HepG2 (cell line): ENCODE measurements around the gene CDCA5. TPM values are rescaled to one million over a fixed set of nuclear protein-coding genes. Genes with fewer than 3 reads are reported as not detected.

Experiments used
- NCOA2 ChIP-seq: sonication (generic); formaldehyde crosslinking; IDR thresholded peaks from 2 replicates; pipeline ENCODE4 v1.8.0; 2022; ENCODE audit warnings: inconsistent platforms
- NRL ChIP-seq: sonication (generic); formaldehyde crosslinking; IDR thresholded peaks from 2 replicates; pipeline ENCODE4 v1.5.0; 2020; ENCODE audit warnings: missing genetic modification reagents, mild to moderate bottlenecking, moderate library complexity, borderline replicate concordance
- RXRB ChIP-seq: IDR thresholded peaks from 2 replicates; pipeline ENCODE4 v1.6.1; 2016; ENCODE audit warnings: borderline replicate concordance, missing genetic modification reagents, missing compliant biosample characterization
- ZMAT3 ChIP-seq: sonication (generic); formaldehyde crosslinking; conservative IDR thresholded peaks from 2 replicates; pipeline ENCODE4 v1.7.0; 2021; ENCODE audit warnings: missing genetic modification reagents
- ZNF143 ChIP-seq: sonication (generic); formaldehyde crosslinking; IDR thresholded peaks from 2 replicates; pipeline ENCODE4 v1.4.0; 2020; ENCODE audit warnings: missing genetic modification reagents
- ZNF709 ChIP-seq: sonication (generic); formaldehyde crosslinking; IDR thresholded peaks from 2 replicates; pipeline ENCODE4 v1.5.0; 2020; ENCODE audit warnings: mild to moderate bottlenecking, missing genetic modification reagents
- polyA plus RNA-seq, 8 experiments: library from polyadenylated mRNA; depleted of rRNA in 3 of 8; stranded (reverse) in 7 of 8; unstranded in 1 of 8; fragments of >200 nt; fragmentation: Illumina TruSeq in 4 of 8; extraction: Trizol in 4 of 8; gene quantifications; 2 replicates each; pipeline versions ENCODE4 v1.2.1 to v1.2.3, GENCODE V29; 2011 to 2016; ENCODE audit warnings: low read depth in 4 of 8, missing spikeins in 1 of 8, mixed read lengths in 1 of 8; ENCODE audit not compliant: insufficient read depth in 1 of 8
- total RNA-seq, 5 experiments: library from RNA; depleted of rRNA; stranded (reverse); fragments of >200 nt; fragmentation: Illumina TruSeq; extraction: Trizol; gene quantifications; 2 replicates each; pipeline ENCODE4 v1.2.3, GENCODE V29; 2016; ENCODE audit warnings: low read depth in 1 of 5
- TF ChIP-seq, protein P1 (sequence below), 2 experiments: sonication (generic) in 1 of 2; formaldehyde crosslinking in 1 of 2; IDR thresholded peaks; 2 replicates each; pipeline versions ENCODE4 v1.6.1 to v1.9.0; 2014 to 2022; ENCODE audit warnings: antibody characterized with exemption in 1 of 2, borderline replicate concordance in 1 of 2, inconsistent platforms in 1 of 2, low read depth in 1 of 2, missing genetic modification reagents in 1 of 2
- TF ChIP-seq, protein P2 (sequence below): sonication (generic); formaldehyde crosslinking; IDR thresholded peaks from 2 replicates; pipeline ENCODE4 v1.9.0; 2021; ENCODE audit warnings: mild to moderate bottlenecking, missing genetic modification reagents
- TF ChIP-seq, protein P3 (sequence below): sonication (generic); formaldehyde crosslinking; IDR thresholded peaks from 2 replicates; pipeline ENCODE4 v1.4.0; 2020; ENCODE audit warnings: missing genetic modification reagents, mild to moderate bottlenecking, borderline replicate concordance
- TF ChIP-seq, protein P4 (sequence below): sonication (generic); formaldehyde crosslinking; IDR thresholded peaks from 2 replicates; pipeline ENCODE4 v1.4.0; 2020; ENCODE audit warnings: mild to moderate bottlenecking, missing genetic modification reagents

The CDCA5 gene
- total and polyA plus RNA-seq, 2 of the 13 experiments (the other 11 are each of a cell fraction or from before 2014, with no cell fraction given): 13.5 to 50.6 TPM

DNA sequence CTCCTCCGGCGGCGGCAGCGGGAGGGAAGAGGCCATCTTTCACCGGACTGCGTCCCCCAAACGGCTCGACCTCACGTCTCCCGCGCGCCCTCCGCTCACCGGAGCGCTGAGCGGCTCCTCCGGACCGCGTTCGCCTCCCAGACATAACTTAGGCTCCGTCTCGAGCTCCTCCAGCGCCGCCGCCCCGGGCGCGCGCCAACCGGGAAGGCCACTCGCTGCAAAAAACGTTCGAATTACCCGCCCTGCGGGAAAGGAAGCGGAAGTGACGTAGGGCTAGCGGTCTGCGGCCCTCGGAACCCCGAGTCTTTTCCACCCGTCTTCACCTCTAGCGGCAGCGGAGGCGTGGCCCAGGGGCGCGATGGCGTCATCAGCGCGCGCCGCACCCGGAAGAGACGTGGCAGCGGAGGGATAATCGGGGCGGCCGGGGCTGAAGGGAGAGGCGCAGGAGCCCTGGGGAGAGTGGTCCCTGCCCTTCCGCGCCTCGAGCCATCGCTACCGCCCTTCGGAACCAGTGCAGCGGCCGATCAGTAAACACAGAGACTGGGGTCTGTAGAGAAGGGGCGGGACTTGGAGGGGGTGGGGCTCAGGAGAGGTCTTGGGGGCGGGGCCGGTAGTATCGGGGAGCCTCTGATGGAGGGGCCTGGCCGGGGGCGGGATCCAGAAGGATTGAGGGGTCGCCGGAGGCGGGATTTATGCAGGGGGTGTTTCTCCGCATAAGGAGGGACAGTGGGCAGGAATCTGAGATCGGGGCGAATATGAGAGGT, at the start of gene CDCA5, which contains the start of gene ZFPL1 (continued):
- TF ChIP-seq, protein P1, sequence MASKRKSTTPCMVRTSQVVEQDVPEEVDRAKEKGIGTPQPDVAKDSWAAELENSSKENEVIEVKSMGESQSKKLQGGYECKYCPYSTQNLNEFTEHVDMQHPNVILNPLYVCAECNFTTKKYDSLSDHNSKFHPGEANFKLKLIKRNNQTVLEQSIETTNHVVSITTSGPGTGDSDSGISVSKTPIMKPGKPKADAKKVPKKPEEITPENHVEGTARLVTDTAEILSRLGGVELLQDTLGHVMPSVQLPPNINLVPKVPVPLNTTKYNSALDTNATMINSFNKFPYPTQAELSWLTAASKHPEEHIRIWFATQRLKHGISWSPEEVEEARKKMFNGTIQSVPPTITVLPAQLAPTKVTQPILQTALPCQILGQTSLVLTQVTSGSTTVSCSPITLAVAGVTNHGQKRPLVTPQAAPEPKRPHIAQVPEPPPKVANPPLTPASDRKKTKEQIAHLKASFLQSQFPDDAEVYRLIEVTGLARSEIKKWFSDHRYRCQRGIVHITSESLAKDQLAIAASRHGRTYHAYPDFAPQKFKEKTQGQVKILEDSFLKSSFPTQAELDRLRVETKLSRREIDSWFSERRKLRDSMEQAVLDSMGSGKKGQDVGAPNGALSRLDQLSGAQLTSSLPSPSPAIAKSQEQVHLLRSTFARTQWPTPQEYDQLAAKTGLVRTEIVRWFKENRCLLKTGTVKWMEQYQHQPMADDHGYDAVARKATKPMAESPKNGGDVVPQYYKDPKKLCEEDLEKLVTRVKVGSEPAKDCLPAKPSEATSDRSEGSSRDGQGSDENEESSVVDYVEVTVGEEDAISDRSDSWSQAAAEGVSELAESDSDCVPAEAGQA (IDR thresholded peaks at IDR 0.05; ENCODE audit: low read depth): peak; percentile 92
- TF ChIP-seq, protein P1 (CRISPR knock-in tag; IDR thresholded peaks at IDR 0.05; ENCODE audit: borderline replicate concordance): no peak
- TF ChIP-seq ZMAT3 (0 out of 2 replicates have a peak, but pooled peaks have one; percentile 35), ZNF709 (peak; percentile 41; the same call in 1 of the 2 replicates), ZNF143 (peak; percentile 57; the same call in 1 of the 2 replicates), RXRB (CRISPR knock-in tag) (peak; percentile 39; the same call in 1 of the 2 replicates), NRL (CRISPR knock-in tag) (0 out of 2 replicates have a peak, but pooled peaks have one; percentile 34), NCOA2 (CRISPR knock-in tag) (peak; percentile 64)
- TF ChIP-seq, protein P2, sequence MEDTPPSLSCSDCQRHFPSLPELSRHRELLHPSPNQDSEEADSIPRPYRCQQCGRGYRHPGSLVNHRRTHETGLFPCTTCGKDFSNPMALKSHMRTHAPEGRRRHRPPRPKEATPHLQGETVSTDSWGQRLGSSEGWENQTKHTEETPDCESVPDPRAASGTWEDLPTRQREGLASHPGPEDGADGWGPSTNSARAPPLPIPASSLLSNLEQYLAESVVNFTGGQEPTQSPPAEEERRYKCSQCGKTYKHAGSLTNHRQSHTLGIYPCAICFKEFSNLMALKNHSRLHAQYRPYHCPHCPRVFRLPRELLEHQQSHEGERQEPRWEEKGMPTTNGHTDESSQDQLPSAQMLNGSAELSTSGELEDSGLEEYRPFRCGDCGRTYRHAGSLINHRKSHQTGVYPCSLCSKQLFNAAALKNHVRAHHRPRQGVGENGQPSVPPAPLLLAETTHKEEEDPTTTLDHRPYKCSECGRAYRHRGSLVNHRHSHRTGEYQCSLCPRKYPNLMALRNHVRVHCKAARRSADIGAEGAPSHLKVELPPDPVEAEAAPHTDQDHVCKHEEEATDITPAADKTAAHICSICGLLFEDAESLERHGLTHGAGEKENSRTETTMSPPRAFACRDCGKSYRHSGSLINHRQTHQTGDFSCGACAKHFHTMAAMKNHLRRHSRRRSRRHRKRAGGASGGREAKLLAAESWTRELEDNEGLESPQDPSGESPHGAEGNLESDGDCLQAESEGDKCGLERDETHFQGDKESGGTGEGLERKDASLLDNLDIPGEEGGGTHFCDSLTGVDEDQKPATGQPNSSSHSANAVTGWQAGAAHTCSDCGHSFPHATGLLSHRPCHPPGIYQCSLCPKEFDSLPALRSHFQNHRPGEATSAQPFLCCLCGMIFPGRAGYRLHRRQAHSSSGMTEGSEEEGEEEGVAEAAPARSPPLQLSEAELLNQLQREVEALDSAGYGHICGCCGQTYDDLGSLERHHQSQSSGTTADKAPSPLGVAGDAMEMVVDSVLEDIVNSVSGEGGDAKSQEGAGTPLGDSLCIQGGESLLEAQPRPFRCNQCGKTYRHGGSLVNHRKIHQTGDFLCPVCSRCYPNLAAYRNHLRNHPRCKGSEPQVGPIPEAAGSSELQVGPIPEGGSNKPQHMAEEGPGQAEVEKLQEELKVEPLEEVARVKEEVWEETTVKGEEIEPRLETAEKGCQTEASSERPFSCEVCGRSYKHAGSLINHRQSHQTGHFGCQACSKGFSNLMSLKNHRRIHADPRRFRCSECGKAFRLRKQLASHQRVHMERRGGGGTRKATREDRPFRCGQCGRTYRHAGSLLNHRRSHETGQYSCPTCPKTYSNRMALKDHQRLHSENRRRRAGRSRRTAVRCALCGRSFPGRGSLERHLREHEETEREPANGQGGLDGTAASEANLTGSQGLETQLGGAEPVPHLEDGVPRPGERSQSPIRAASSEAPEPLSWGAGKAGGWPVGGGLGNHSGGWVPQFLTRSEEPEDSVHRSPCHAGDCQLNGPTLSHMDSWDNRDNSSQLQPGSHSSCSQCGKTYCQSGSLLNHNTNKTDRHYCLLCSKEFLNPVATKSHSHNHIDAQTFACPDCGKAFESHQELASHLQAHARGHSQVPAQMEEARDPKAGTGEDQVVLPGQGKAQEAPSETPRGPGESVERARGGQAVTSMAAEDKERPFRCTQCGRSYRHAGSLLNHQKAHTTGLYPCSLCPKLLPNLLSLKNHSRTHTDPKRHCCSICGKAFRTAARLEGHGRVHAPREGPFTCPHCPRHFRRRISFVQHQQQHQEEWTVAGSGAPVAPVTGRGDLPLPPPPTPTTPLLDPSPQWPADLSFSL (CRISPR knock-in tag): no peak
- TF ChIP-seq, protein P3, sequence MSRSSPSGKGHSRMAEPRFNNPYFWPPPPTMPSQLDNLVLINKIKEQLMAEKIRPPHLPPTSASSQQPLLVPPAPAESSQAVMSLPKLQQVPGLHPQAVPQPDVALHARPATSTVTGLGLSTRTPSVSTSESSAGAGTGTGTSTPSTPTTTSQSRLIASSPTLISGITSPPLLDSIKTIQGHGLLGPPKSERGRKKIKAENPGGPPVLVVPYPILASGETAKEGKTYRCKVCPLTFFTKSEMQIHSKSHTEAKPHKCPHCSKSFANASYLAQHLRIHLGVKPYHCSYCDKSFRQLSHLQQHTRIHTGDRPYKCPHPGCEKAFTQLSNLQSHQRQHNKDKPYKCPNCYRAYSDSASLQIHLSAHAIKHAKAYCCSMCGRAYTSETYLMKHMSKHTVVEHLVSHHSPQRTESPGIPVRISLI (CRISPR knock-in tag): peak; percentile 88
- TF ChIP-seq, protein P4, sequence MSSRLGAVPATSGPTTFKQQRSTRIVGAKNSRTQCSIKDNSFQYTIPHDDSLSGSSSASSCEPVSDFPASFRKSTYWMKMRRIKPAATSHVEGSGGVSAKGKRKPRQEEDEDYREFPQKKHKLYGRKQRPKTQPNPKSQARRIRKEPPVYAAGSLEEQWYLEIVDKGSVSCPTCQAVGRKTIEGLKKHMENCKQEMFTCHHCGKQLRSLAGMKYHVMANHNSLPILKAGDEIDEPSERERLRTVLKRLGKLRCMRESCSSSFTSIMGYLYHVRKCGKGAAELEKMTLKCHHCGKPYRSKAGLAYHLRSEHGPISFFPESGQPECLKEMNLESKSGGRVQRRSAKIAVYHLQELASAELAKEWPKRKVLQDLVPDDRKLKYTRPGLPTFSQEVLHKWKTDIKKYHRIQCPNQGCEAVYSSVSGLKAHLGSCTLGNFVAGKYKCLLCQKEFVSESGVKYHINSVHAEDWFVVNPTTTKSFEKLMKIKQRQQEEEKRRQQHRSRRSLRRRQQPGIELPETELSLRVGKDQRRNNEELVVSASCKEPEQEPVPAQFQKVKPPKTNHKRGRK: no peak
